Endothelial cell of umbilical vein (primary cell): Measurements from ENCODE around the gene LPP. TPM values are rescaled to one million over a fixed set of nuclear protein-coding genes. Genes with fewer than 3 reads are reported as not detected.

Source experiments
- BruUV-seq: library from RNA; stranded (reverse); fragments of 400-500 nt; replicated peaks from 2 replicates; lab custom pipeline; 2021; lab: Mats Ljungman, UMichigan
- CTCF ChIA-PET: fragments of 300-600, 350-600 bp; sonication (Branson Sonifier 250); formaldehyde crosslinking; loops from one replicate; lab custom pipeline; 2021; ENCODE audit warnings: antibody characterized with exemption, inconsistent platforms; lab: Charles Lee
- POLR2A ChIA-PET: fragments of 300-600, 350-600 bp; sonication (Branson Sonifier 250); formaldehyde crosslinking; loops from one replicate; lab custom pipeline; 2021; ENCODE audit warnings: antibody characterized with exemption, inconsistent platforms; lab: Charles Lee
- DNase-seq: peaks from one replicate; pipeline ENCODE4 v3.0.0-alpha.2; 2011; ENCODE audit warnings: low read depth, low spot score
- FAIRE-seq: peaks from 2 replicates; lab custom pipeline; 2011; peaks lifted over from hg19 to GRCh38; lab: Jason Lieb, UNC
- H2AFZ ChIP-seq: 2 replicates; pipeline ENCODE4 v1.6.0; 2012; ENCODE audit warnings: low read depth, low read length, control low read depth, inconsistent platforms
- H3K27ac ChIP-seq: 2 replicates; pipeline ENCODE4 v1.5.1; 2011; ENCODE audit warnings: low read depth, mild to moderate bottlenecking, control low read depth, low read length, moderate library complexity; ENCODE audit not compliant: insufficient read depth
- H3K27me3 ChIP-seq, 2 experiments: 2 replicates each; pipeline versions ENCODE4 v1.6.0 to v1.6.1; 2011; ENCODE audit warnings: low read length in 2 of 2, mixed read lengths in 1 of 2; ENCODE audit not compliant: control insufficient read depth in 2 of 2, insufficient read depth in 2 of 2
- H3K36me3 ChIP-seq, 2 experiments: 2 replicates in 1 of 2; 3 replicates in 1 of 2; pipeline ENCODE4 v1.5.1; 2011; ENCODE audit warnings: low read length in 2 of 2, mild to moderate bottlenecking in 1 of 2, moderate library complexity in 1 of 2; ENCODE audit not compliant: control insufficient read depth in 2 of 2, insufficient read depth in 2 of 2; ENCODE audit errors: extremely low read depth in 1 of 2
- H3K4me1 ChIP-seq: 3 replicates; pipeline ENCODE4 v1.5.1; 2011; ENCODE audit warnings: mild to moderate bottlenecking, low read length; ENCODE audit not compliant: control insufficient read depth, insufficient read depth; ENCODE audit errors: extremely low read depth
- H3K4me2 ChIP-seq: 2 replicates; pipeline ENCODE4 v1.6.1; 2011; ENCODE audit warnings: low read length, control low read depth, mixed read lengths; ENCODE audit not compliant: insufficient read depth
- H3K4me3 ChIP-seq, 3 experiments: fragments of 200-600 bp in 1 of 3; sonication (generic), shearing (Covaris generic) in 1 of 3; replicated peaks in 1 of 3; 2 replicates each; pipeline ENCODE4 v1.5.1; 2011 to 2016; ENCODE audit warnings: control low read depth in 3 of 3, low read length in 3 of 3, mild to moderate bottlenecking in 2 of 3, inconsistent platforms in 1 of 3, low read depth in 1 of 3, moderate library complexity in 1 of 3; ENCODE audit not compliant: insufficient read depth in 1 of 3
- H3K79me2 ChIP-seq: 2 replicates; pipeline ENCODE4 v1.6.0; 2012; ENCODE audit warnings: low read length, inconsistent platforms; ENCODE audit not compliant: control insufficient read depth, insufficient read depth
- H3K9ac ChIP-seq: replicated peaks from 2 replicates; pipeline ENCODE3; 2011; ENCODE audit warnings: low read length, control low read depth; ENCODE audit not compliant: insufficient read depth; ENCODE audit errors: extremely low read depth
- H3K9me1 ChIP-seq: replicated peaks from 3 replicates; pipeline ENCODE4 v1.6.0; 2011; ENCODE audit warnings: mild to moderate bottlenecking, low read length; ENCODE audit not compliant: control insufficient read depth, insufficient read depth; ENCODE audit errors: extremely low read depth
- H3K9me3 ChIP-seq: replicated peaks from 2 replicates; pipeline ENCODE4 v1.5.1; 2012; ENCODE audit warnings: low read length, inconsistent platforms; ENCODE audit not compliant: control insufficient read depth, insufficient read depth
- H4K20me1 ChIP-seq: replicated peaks from 2 replicates; pipeline ENCODE3; 2011; ENCODE audit warnings: mild to moderate bottlenecking, low read length; ENCODE audit not compliant: control insufficient read depth, insufficient read depth; ENCODE audit errors: extremely low read depth
- EZH2 ChIP-seq: IDR thresholded peaks from 2 replicates; pipeline ENCODE4 v1.6.1; 2012; ENCODE audit warnings: borderline replicate concordance, low read depth, mild to moderate bottlenecking, moderate library complexity, low read length, inconsistent platforms; ENCODE audit not compliant: severe bottlenecking
- FOS ChIP-seq: IDR thresholded peaks from 2 replicates; pipeline ENCODE4 v1.6.1; 2011; ENCODE audit warnings: mild to moderate bottlenecking, low read length, moderate library complexity, borderline replicate concordance; ENCODE audit not compliant: insufficient read depth
- GATA2 ChIP-seq: IDR thresholded peaks from 2 replicates; pipeline ENCODE4 v1.7.0; 2011; ENCODE audit warnings: low read depth, mild to moderate bottlenecking, moderate library complexity, mixed read lengths, low read length; ENCODE audit not compliant: insufficient read length, insufficient read depth
- JUN ChIP-seq: IDR thresholded peaks from 2 replicates; pipeline ENCODE4 v1.6.1; 2011; ENCODE audit warnings: borderline replicate concordance, low read depth; ENCODE audit not compliant: insufficient read length, insufficient read depth
- MAX ChIP-seq: IDR thresholded peaks from 2 replicates; pipeline ENCODE4 v1.6.1; 2011; ENCODE audit not compliant: insufficient read depth, insufficient read length
- MYC ChIP-seq: IDR thresholded peaks from one replicate; pipeline ENCODE4 v1.6.1; 2011; ENCODE audit warnings: mild to moderate bottlenecking, low read depth, low read length
- POLR2A ChIP-seq: IDR thresholded peaks from 2 replicates; pipeline ENCODE4 v1.6.1; 2012; ENCODE audit warnings: low read depth, mild to moderate bottlenecking, control low read depth, low read length
- POLR2AphosphoS5 ChIP-seq: IDR thresholded peaks from 2 replicates; pipeline ENCODE4 v1.6.1; 2012; ENCODE audit warnings: low read depth, mild to moderate bottlenecking, control low read depth, low read length, moderate library complexity; ENCODE audit not compliant: insufficient read depth
- dilution Hi-C: fragments of 300-500 bp; cut with MboI; formaldehyde crosslinking; loops from one replicate; pipeline ENCODE4 v1.15.0; 2019; ENCODE audit warnings: low sequenced_read_pairs; ENCODE audit not compliant: extremely low pct_ligation_motif_present
- intact Hi-C: fragments of 100-400 bp; cut with micrococcal nuclease; formaldehyde crosslinking; loops from one replicate; pipeline ENCODE4 v1.10.0; 2022
- polyA plus RNA-seq, 4 experiments: library from polyadenylated mRNA; depleted of rRNA in 3 of 4; stranded (reverse) in 3 of 4; unstranded in 1 of 4; fragments of >200 nt; gene quantifications; 2 replicates each; pipeline versions ENCODE4 v1.2.1 to v1.2.3, GENCODE V29; 2011 to 2012; ENCODE audit warnings: missing spikeins in 1 of 4
- total RNA-seq: library from RNA; stranded (reverse); gene quantifications from 2 replicates; pipeline ENCODE4 v1.2.3, GENCODE V29; 2021
- TF ChIP-seq, protein P1 (sequence below), 2 donors: IDR thresholded peaks; 1 replicate in 1 of 2; 2 replicates in 1 of 2; pipeline ENCODE4 v1.5.1; 2011; ENCODE audit warnings: low read length in 2 of 2, mild to moderate bottlenecking in 2 of 2, moderate library complexity in 2 of 2, control low read depth in 1 of 2, inconsistent platforms in 1 of 2, low read depth in 1 of 2; ENCODE audit not compliant: insufficient read depth in 1 of 2; ENCODE audit errors: extremely low read depth in 1 of 2

Gene LPP
- total and polyA plus RNA-seq, 2 donors (not counting 3 experiments of a cell fraction or from before 2014, with no cell fraction given) = 16.9 to 153 TPM

DNA sequence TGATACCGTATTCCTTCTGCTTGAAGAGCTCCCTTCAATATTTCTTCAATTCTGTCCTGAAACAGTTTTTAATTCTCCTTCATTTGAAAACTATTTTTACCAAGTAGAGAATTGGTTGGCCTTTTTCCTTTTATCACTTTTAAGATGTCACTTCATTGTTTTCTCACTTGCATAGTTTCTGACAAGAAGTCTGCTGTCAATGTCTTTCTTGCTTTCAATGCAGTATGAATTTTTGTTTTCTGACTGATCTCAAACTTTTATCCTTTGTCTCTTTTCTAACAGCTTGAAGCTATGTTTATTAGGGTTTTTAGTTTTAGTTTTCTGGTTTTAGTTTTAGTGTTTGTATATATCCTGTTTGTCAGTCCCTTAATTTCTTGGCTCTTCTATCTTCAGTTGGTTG lies 653.0 kb downstream of the LPP start:
- POLR2A ChIA-PET = no interaction called here
- Histone ChIP-seq H3K9me1 (no peaks in the 10 kb centered on the region), H3K79me2 (no peaks in the 10 kb centered on the region), H3K4me2 (no peak overlapping the region), H2AFZ (no peak overlapping the region), H3K4me1 (no peaks in the 10 kb centered on the region), H3K9ac (no peak overlapping the region), H3K36me3 (no peaks in the 10 kb centered on the region), H4K20me1 (no peaks in the 10 kb centered on the region), H3K4me3 (no peak overlapping the region), H3K9me3 (no peaks in the 10 kb centered on the region), H3K27me3 (no peaks in the 10 kb centered on the region), H3K27ac (no peak overlapping the region)
- BruUV-seq = no TSS peak
- CTCF ChIA-PET = no interaction called here
- dilution Hi-C loops = no loop called here
- FAIRE-seq (no peak), DNase-seq (peak; percentile 27)
- no peak for TF ChIP-seq JUN
- no peak for TF ChIP-seq POLR2A
- intact Hi-C loops = no loop called here

- Histone ChIP-seq H3K36me3 (no peaks in the 10 kb centered on the region), H2AFZ (no peak overlapping the region), H3K9me1 (no peaks in the 10 kb centered on the region), H3K4me1 (no peaks in the 10 kb centered on the region), H3K4me2 (no peak overlapping the region), H3K4me3 (no peak overlapping the region), H3K27me3 (no peaks in the 10 kb centered on the region), H3K9me3 (no peaks in the 10 kb centered on the region), H3K9ac (no peak overlapping the region), H3K27ac (no peak overlapping the region), H4K20me1 (no peaks in the 10 kb centered on the region), H3K79me2 (no peaks in the 10 kb centered on the region)
- no TSS peak for BruUV-seq
- intact Hi-C loops (no loop called here), dilution Hi-C loops (no loop called here)
- no peak for DNase-seq
- TF ChIP-seq, protein P1, sequence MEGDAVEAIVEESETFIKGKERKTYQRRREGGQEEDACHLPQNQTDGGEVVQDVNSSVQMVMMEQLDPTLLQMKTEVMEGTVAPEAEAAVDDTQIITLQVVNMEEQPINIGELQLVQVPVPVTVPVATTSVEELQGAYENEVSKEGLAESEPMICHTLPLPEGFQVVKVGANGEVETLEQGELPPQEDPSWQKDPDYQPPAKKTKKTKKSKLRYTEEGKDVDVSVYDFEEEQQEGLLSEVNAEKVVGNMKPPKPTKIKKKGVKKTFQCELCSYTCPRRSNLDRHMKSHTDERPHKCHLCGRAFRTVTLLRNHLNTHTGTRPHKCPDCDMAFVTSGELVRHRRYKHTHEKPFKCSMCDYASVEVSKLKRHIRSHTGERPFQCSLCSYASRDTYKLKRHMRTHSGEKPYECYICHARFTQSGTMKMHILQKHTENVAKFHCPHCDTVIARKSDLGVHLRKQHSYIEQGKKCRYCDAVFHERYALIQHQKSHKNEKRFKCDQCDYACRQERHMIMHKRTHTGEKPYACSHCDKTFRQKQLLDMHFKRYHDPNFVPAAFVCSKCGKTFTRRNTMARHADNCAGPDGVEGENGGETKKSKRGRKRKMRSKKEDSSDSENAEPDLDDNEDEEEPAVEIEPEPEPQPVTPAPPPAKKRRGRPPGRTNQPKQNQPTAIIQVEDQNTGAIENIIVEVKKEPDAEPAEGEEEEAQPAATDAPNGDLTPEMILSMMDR (IDR thresholded peaks at IDR 0.05; ENCODE audit: extremely low read depth in 1 of 2, insufficient read depth in 1 of 2, low read depth in 1 of 2, low read length in 2 of 2) = no peak
- TF ChIP-seq FOS = no peak
- no peak for TF ChIP-seq MAX
- TF ChIP-seq MYC = no peak
- no peak for TF ChIP-seq JUN
- TF ChIP-seq POLR2A = no peak
- TF ChIP-seq GATA2 = no peak
- no peak for TF ChIP-seq POLR2AphosphoS5
- no peak for TF ChIP-seq EZH2
- no peak for FAIRE-seq
- CTCF ChIA-PET = interaction anchor here (1.0 kb wide), 1 partner anchor 13 kb away, joined by 4 read pairs; no protein-coding TSS in a partner anchor
- POLR2A ChIA-PET = no interaction called here
These were observed 658.2 kb downstream of the LPP start for GRCh38 chr3:188812198-188812597.
